SK-N-SH (cell line): ENCODE measurements around the gene DHDH. TPM values are rescaled to one million over a fixed set of nuclear protein-coding genes. Genes with fewer than 3 reads are reported as not detected.

Source experiments
- CHD2 ChIP-seq: fragments of 150-350 bp; IDR thresholded peaks from 2 replicates; pipeline ENCODE4 v1.6.1; 2018; ENCODE audit warnings: low read length; ENCODE audit not compliant: partially characterized antibody
- CTCF ChIP-seq: fragments of 200-600 bp; sonication (generic); IDR thresholded peaks from 2 replicates; pipeline ENCODE4 v1.6.1; 2017; ENCODE audit warnings: antibody characterized with exemption, mild to moderate bottlenecking, moderate library complexity
- ELF1 ChIP-seq: IDR thresholded peaks from 2 replicates; pipeline ENCODE4 v1.4.0; 2012
- FOSL2 ChIP-seq: IDR thresholded peaks from 2 replicates; pipeline ENCODE4 v1.4.0; 2012; ENCODE audit warnings: low read depth, mild to moderate bottlenecking, moderate library complexity, borderline replicate concordance
- GATA2 ChIP-seq: sonication (generic); formaldehyde crosslinking; IDR thresholded peaks from 2 replicates; pipeline ENCODE4 v1.5.0; 2020; ENCODE audit warnings: mild to moderate bottlenecking, missing genetic modification reagents
- IRF3 ChIP-seq: fragments of 150-350 bp; IDR thresholded peaks from 2 replicates; pipeline ENCODE4 v1.6.1; 2016; ENCODE audit warnings: mild to moderate bottlenecking, low read depth, low read length
- PBX3 ChIP-seq: IDR thresholded peaks from 2 replicates; pipeline ENCODE4; 2012
- REST ChIP-seq: IDR thresholded peaks from 2 replicates; pipeline ENCODE4 v1.6.1; 2012; ENCODE audit warnings: mild to moderate bottlenecking, low read depth, low read length, moderate library complexity
- RXRA ChIP-seq: IDR thresholded peaks from 2 replicates; pipeline ENCODE4 v1.4.0; 2012; ENCODE audit warnings: low read depth, mild to moderate bottlenecking, borderline replicate concordance
- SIN3A ChIP-seq: IDR thresholded peaks from 2 replicates; pipeline ENCODE4 v1.6.1; 2012; ENCODE audit warnings: low read depth, mild to moderate bottlenecking, low read length, moderate library complexity, borderline replicate concordance
- TCF12 ChIP-seq: IDR thresholded peaks from 2 replicates; pipeline ENCODE4 v1.4.0; 2012
- USF1 ChIP-seq: IDR thresholded peaks from 2 replicates; pipeline ENCODE4 v1.4.0; 2012; ENCODE audit warnings: low read depth, borderline replicate concordance
- USF2 ChIP-seq: fragments of 150-350 bp; IDR thresholded peaks from 2 replicates; pipeline ENCODE4 v1.6.1; 2017; ENCODE audit warnings: antibody characterized with exemption, low read length, low read depth, borderline replicate concordance
- ZBTB33 ChIP-seq: IDR thresholded peaks from 2 replicates; pipeline ENCODE4 v1.4.0; 2012; ENCODE audit warnings: low read depth, borderline replicate concordance
- polyA plus RNA-seq, 3 experiments: library from polyadenylated mRNA; depleted of rRNA; stranded (reverse); fragments of >200 nt; gene quantifications; 2 replicates each; pipeline ENCODE4 v1.2.3, GENCODE V29; 2012

Gene DHDH
- polyA plus RNA-seq, 1 of the 3 experiments (the other 2 are of a cell fraction), result 0.72 TPM

GRCh38 chr19:48965806-48966540 is 32.5 kb downstream of the DHDH start (continued):
- TF ChIP-seq REST (no peak), TCF12 (no peak), GATA2 (CRISPR knock-in tag) (no peak), SIN3A (no peak; the same call in 1 of the 2 replicates), CTCF (no peak), USF1 (no peak), USF2 (no peak), ZBTB33 (peak; percentile 10; the same call in 1 of the 2 replicates), CHD2 (peak; percentile 72), ELF1 (no peak), FOSL2 (no peak), RXRA (no peak), IRF3 (no peak), PBX3 (no peak)
